ENCODE results near the gene SLC44A3. TPM values are rescaled to one million over a fixed set of nuclear protein-coding genes. Genes with fewer than 3 reads are reported as not detected.

Gene SLC44A3
- total and polyA plus RNA-seq, 12 donors, result 1.2 to 9.4 (median 4.8) TPM

GRCh38 chr1:94773296-94773809 is 46.8 kb upstream of the SLC44A3 start:
- Histone ChIP-seq H3K9me3 (peaks cover 0 to 6% (median 0%) of the 10 kb centered on the region in 11 donors), H3K4me1 (peaks cover 0 to 14% (median 0%) of the 10 kb centered on the region in 9 donors), H3K27me3 (no peaks in the 10 kb centered on the region), H3K27ac (peak overlapping the region in 1 of 10 donors; percentile 26), H3K4me3 (no peak overlapping the region), H3K36me3 (no peaks in the 10 kb centered on the region)
- 89% methylated on average over 6 of the region's 6 CpGs for WGBS, 2 donors
- no peak for ATAC-seq
- no peak for DNase-seq
- intact Hi-C loops (cut with DNase I), result no loop called here
- TF ChIP-seq, protein P1, sequence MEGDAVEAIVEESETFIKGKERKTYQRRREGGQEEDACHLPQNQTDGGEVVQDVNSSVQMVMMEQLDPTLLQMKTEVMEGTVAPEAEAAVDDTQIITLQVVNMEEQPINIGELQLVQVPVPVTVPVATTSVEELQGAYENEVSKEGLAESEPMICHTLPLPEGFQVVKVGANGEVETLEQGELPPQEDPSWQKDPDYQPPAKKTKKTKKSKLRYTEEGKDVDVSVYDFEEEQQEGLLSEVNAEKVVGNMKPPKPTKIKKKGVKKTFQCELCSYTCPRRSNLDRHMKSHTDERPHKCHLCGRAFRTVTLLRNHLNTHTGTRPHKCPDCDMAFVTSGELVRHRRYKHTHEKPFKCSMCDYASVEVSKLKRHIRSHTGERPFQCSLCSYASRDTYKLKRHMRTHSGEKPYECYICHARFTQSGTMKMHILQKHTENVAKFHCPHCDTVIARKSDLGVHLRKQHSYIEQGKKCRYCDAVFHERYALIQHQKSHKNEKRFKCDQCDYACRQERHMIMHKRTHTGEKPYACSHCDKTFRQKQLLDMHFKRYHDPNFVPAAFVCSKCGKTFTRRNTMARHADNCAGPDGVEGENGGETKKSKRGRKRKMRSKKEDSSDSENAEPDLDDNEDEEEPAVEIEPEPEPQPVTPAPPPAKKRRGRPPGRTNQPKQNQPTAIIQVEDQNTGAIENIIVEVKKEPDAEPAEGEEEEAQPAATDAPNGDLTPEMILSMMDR (IDR thresholded peaks at IDR 0.05), result no peak

GRCh38 chr1:94773931-94774422 is 46.2 kb upstream of the SLC44A3 start:
- TF ChIP-seq, protein P1 (IDR thresholded peaks at IDR 0.05), result no peak
- peak overlapping the region in 1 of 10 donors; percentile 27 for H3K27ac ChIP-seq
- WGBS, 2 donors, result 84 to 86% methylated on average over 8 of the region's 8 CpGs
- H3K4me3 ChIP-seq, result no peak overlapping the region
- H3K27me3 ChIP-seq, result no peaks in the 10 kb centered on the region
- peaks cover 0 to 6% (median 0%) of the 10 kb centered on the region in 11 donors for H3K9me3 ChIP-seq
- H3K36me3 ChIP-seq, result no peaks in the 10 kb centered on the region
- ATAC-seq, result peak in 1 of 8 donors; percentile 37
- no peak for DNase-seq
- H3K4me1 ChIP-seq, result peaks cover 0 to 14% (median 0%) of the 10 kb centered on the region in 9 donors
- intact Hi-C loops (cut with DNase I), result no loop called here

DNA sequence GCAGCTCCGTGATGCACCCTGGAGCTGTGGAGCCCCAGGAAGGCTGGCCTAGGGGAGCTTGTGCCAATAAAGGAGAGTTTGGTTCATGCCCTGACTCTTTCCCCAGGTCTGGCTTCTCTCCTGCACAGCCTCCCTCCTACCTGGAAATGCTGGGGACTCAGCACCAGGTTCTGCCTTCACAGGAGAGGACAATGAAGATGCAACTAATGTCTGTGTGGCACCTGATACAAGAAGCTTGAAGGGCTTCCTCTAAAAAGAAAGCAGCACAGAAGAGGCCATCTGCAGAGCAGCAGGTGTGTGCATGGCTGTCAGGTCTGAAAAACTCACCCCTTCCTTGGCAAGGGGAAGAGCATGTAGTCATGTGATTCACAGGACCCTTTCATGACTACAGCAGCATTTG is 43.7 kb upstream of the SLC44A3 start:
- peaks cover 0 to 6% (median 0%) of the 10 kb centered on the region in 11 donors for H3K9me3 ChIP-seq
- no peaks in the 10 kb centered on the region for H3K36me3 ChIP-seq
- H3K27me3 ChIP-seq, result no peaks in the 10 kb centered on the region
- no peak overlapping the region for H3K4me3 ChIP-seq
- ATAC-seq (no peak), DNase-seq (no peak)
- TF ChIP-seq, protein P1 (IDR thresholded peaks at IDR 0.05), result no peak
- WGBS, 2 donors, result 93 to 100% methylated on average over 1 of the region's 1 CpG
- H3K4me1 ChIP-seq, result peaks cover 0 to 14% (median 0%) of the 10 kb centered on the region in 9 donors
- H3K27ac ChIP-seq, result no peak overlapping the region
- intact Hi-C loops (cut with DNase I), result no loop called here

GRCh38 chr1:94777281-94777680 is 42.9 kb upstream of the SLC44A3 start:
- ATAC-seq (no peak), DNase-seq (no peak)
- Histone ChIP-seq H3K27ac (no peak overlapping the region), H3K36me3 (no peaks in the 10 kb centered on the region), H3K4me3 (no peak overlapping the region), H3K27me3 (no peaks in the 10 kb centered on the region), H3K4me1 (peaks cover 0 to 14% (median 0%) of the 10 kb centered on the region in 9 donors), H3K9me3 (peaks cover 0 to 6% (median 0%) of the 10 kb centered on the region in 11 donors)
- intact Hi-C loops (cut with DNase I), result no loop called here
- TF ChIP-seq, protein P1 (IDR thresholded peaks at IDR 0.05), result no peak
